ENCODE data around the gene MYL11.
"Not testable (repeated sequence)": the region's sequence is repeated elsewhere in the genome, so short reads cannot be mapped to it uniquely, and the experiment has no call there.

Gene MYL11

GRCh38 chr16:30374538-30374937 is at the start of gene MYL11:
Gene MYL11, plus strand, starts transcription at chr16:30374802. Its CDS starts 56 bp downstream, at chr16:30374858.
- DNase-seq (ENCODE audit: low read depth in 2 of 2) = no peak

GRCh38 chr16:30334473-30334989 is 40.1 kb upstream of the MYL11 start:
- DNase-seq (ENCODE audit: low read depth in 2 of 2) = peak; percentile 66 to 80

- peak; percentile 66 to 72 for DNase-seq (ENCODE audit: low read depth in 2 of 2)
These were observed 39.5 kb upstream of the MYL11 start for GRCh38 chr16:30335028-30335597.

- no peak for DNase-seq (ENCODE audit: low read depth in 2 of 2)
These were observed 38.8 kb upstream of the MYL11 start for GRCh38 chr16:30335598-30336474.

- not testable (repeated sequence) for DNase-seq (ENCODE audit: low read depth in 2 of 2)
These were observed 36.6 kb upstream of the MYL11 start for GRCh38 chr16:30337964-30338357.

- not testable (repeated sequence) for DNase-seq (ENCODE audit: low read depth in 2 of 2)
These were observed 35.9 kb upstream of the MYL11 start for GRCh38 chr16:30338715-30339114.

GRCh38 chr16:30340621-30341020 is 34.0 kb upstream of the MYL11 start:
- DNase-seq (ENCODE audit: low read depth in 2 of 2) = no peak

GRCh38 chr16:30341971-30342370 is 32.6 kb upstream of the MYL11 start:
- DNase-seq (ENCODE audit: low read depth in 2 of 2) = not testable (repeated sequence)

GRCh38 chr16:30342751-30343490 is 31.7 kb upstream of the MYL11 start:
- DNase-seq (ENCODE audit: low read depth in 2 of 2) = no peak

GRCh38 chr16:30343491-30343820 is 31.1 kb upstream of the MYL11 start:
- DNase-seq (ENCODE audit: low read depth in 2 of 2) = not testable (repeated sequence)

GRCh38 chr16:30346286-30346685 is 28.3 kb upstream of the MYL11 start:
- DNase-seq (ENCODE audit: low read depth in 2 of 2) = no peak

- no peak for DNase-seq (ENCODE audit: low read depth in 2 of 2)
These were observed 26.5 kb upstream of the MYL11 start for GRCh38 chr16:30348113-30348512.

GRCh38 chr16:30348929-30349328 is 25.7 kb upstream of the MYL11 start:
- no peak for DNase-seq (ENCODE audit: low read depth in 2 of 2)

GRCh38 chr16:30349675-30350074 is 24.9 kb upstream of the MYL11 start:
- no peak for DNase-seq (ENCODE audit: low read depth in 2 of 2)

GRCh38 chr16:30350134-30350871 is 24.3 kb upstream of the MYL11 start:
- no peak for DNase-seq (ENCODE audit: low read depth in 2 of 2)

- DNase-seq (ENCODE audit: low read depth in 2 of 2) = no peak
These were observed 23.6 kb upstream of the MYL11 start for GRCh38 chr16:30351001-30351441.

GRCh38 chr16:30351586-30352419 is 22.8 kb upstream of the MYL11 start:
- no peak for DNase-seq (ENCODE audit: low read depth in 2 of 2)

GRCh38 chr16:30352488-30353401 is 21.9 kb upstream of the MYL11 start:
- DNase-seq (ENCODE audit: low read depth in 2 of 2) = no peak

- DNase-seq (ENCODE audit: low read depth in 2 of 2) = no peak
These were observed 21.0 kb upstream of the MYL11 start for GRCh38 chr16:30353438-30354129.

Data from stimulated activated CD4-positive, alpha-beta T cell treated with anti-CD3 and anti-CD28 coated beads, Interleukin-12 subunit alpha, Interleukin-12 subunit beta, amount 100 ng/mL, for 24 hours (primary cell).